HG03095 (cell line): ENCODE data around the gene KLC1.
A peak's percentile ranks its signal among the peaks of the same experiment; 100 is the strongest.

ENCODE experiments used
- ATAC-seq: cut with Tn5 transposase; IDR thresholded peaks from one replicate; pipeline ENCODE4 v1.9.1; 2021; ENCODE audit warnings: moderate library complexity; ENCODE audit not compliant: unreplicated experiment

Gene KLC1

DNA sequence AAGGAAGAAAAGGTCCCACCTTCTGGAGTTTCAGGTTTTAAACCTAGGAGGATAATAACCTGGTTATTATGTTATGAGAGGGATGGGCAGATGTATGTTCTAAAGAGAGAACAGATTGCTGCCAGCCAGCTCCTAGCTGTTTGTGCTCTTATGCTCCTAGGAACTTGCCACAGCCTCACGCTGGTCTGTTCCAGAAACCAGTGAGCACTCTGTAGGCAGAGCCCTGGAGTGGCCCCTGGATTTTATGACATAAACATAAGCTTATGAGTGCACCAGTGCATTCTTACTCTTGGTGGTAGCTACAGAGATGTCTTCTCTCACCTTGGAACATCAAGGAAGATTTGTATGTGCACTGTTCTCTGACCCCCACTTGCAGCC, 27.7 kb downstream of the KLC1 start:
- ATAC-seq = no peak

DNA sequence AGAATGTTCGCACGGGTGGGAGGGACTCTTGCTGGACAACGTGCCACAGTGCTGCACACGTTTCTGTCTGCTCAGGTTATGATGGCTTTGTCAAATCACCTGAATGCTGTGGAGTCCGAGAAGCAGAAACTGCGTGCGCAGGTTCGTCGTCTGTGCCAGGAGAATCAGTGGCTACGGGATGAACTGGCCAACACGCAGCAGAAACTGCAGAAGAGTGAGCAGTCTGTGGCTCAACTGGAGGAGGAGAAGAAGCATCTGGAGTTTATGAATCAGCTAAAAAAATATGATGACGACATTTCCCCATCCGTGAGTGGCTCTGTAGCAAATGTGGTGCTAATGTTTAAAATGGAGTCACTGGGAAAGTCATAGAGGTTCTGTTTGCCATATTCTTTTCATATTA, 28.5 kb downstream of the KLC1 start:
- ATAC-seq = no peak

DNA sequence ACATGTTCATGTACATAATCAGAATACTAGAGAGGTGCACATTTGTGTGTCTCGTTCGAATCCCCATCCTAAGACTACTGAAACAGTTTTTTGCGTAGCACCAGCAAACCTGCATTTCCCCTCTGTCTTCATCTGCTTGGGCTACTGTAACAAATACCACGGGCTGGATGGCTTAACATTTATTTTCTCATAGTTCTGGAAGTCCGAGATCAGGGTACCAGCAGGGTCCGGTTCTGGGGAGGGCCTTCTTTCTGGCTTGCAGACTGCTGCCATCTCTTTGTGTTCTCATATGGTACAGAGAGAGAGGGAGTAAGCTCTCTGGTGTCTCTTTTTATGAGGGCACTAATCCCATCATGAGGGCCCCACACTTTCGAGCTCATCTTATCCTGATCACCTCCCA, 30.6 kb downstream of the KLC1 start:
- ATAC-seq = no peak

DNA sequence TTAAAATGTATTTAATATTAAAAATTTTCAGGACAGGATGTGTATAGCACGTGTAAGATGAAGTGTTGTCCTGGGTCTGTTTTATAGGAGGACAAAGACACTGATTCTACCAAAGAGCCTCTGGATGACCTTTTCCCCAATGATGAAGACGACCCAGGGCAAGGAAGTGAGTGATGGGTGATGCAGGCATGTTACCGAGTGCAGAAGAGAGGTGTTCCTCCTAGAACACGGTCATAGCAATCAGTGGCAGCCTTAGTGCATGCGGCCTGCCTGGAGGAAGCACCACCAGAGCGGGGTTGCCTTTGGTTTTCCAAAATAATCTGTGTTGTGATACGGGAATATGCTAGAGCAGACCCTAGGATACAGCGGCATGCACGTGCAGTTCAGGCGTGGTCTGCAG, 33.0 kb downstream of the KLC1 start:
- ATAC-seq = no peak

DNA sequence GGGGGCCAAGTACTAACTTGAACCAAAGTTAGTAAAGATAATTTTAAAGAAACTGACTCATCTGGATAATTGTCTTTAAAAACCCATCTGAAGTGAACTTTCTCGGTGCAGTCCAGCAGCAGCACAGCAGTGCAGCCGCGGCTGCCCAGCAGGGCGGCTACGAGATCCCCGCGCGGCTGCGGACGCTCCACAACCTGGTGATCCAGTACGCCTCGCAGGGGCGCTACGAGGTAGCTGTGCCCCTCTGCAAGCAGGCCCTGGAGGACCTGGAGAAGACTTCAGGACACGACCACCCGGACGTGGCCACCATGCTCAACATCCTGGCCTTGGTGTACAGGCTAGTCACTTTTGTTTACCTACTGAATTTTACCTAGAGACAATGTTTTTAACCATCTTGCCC, 33.6 kb downstream of the KLC1 start:
- ATAC-seq = no peak

DNA sequence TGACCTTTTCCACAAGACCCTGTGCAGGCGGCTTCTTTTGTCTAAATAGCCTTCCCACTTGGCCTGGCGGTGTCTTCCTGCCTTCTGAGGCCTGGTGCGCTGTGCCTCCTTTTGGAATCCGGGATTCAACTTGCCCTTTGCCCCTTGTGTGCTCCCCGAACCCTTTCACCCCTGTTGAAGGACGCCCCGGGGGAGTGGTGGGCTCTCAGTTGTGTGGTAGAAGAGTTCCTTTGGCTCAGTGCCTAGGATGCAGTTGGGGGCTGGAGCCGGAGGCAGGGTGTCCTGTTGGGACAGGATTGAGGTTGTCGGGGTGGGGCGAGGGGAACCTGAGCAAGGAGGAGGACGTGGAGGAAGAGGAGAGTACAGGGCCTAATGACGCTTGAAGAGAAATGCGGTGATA, 34.5 kb downstream of the KLC1 start:
- ATAC-seq = no peak

DNA sequence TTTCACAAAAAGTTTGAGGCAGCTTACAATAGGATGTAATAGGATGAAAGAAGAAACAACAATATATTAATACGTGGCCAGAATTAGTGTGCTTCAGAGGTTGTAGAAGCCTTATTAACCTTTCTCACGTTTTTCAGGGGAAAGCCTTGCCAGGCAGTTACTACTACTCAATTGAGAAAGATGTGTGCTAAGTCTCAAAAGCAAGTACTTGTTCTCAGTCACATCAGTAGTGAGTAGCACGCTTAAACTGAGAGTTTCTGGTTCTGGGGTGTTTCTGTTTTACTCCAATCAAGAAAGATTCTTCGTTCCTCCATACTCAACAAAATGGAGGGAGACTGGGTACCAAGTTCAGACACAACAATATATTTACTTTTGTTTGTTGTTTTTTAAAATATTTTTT, 38.7 kb downstream of the KLC1 start:
- no peak for ATAC-seq

DNA sequence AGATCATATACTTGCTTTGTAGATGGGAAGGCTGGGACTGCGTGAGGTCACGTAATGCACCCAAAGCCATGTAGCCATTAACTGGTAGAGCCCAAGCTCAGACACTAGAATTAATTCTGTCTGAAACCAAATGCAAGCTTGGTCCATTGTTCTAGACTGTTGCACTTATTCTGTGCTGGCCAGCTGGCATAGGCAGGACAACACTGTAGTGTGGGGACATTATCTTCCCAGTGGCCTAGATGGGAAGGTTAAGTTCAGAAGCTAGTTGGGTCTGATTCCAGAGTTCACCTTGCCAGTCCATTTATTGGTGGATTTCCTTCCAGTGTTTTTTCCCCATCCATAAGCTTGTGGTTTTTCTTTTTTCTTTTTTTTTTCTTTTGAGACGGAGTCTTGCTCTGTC, 39.1 kb downstream of the KLC1 start:
- no peak for ATAC-seq

DNA sequence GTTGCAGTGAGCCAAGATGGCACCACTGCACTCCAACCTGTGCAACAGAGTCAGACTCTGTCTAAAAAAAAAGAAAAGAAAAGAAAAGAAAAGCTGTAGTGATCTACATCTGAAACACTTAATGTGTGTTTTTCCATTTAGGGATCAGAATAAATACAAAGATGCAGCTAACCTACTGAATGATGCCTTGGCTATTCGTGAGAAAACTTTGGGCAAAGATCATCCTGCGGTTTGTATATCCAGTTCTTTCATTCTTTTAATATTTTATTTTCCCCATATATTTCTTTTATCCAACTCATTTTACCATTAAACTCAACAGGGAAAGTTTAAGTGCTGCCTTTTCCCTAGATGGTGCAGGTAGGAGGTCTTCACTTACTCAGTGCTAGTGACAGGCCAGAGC, 40.4 kb downstream of the KLC1 start:
- no peak for ATAC-seq

DNA sequence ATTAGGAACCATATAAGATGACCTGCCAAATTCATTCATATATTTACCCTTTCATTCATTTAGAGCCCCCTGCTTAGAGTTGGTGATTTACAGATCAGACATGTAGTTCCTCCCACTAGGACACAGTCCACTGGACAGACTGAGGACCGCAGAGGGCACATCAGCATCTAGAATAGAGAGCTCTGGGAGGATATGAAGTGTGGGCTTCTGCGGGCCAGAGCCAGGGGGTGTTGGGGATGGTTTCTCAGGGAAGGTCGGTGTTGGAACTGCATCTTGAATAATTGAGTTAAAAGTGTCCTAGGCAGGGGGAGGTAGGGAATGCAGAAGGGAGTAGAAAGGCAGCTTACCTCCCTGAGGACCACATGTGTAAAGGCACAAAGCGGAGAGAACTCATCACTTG, 42.9 kb downstream of the KLC1 start:
- no peak for ATAC-seq

DNA sequence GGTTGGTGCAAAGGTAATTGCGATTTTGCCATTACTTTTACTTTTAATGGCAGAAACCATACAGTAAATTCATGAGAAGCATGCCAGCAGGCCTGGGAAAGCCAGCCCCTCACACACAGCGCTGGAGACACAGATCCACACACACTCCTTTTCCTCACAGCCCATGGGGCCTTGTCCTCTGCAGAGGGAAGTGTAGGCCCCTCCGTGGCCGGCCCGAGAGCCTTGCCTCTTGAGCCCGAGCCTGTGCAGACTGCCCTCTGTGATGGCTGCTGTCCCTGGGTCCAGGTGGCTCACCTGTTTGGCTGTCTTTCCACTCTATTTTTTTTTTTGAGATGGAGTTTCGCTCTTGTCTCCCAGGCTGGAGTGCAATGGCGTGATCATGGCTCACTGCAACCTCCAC, 46.9 kb downstream of the KLC1 start:
- no peak for ATAC-seq

DNA sequence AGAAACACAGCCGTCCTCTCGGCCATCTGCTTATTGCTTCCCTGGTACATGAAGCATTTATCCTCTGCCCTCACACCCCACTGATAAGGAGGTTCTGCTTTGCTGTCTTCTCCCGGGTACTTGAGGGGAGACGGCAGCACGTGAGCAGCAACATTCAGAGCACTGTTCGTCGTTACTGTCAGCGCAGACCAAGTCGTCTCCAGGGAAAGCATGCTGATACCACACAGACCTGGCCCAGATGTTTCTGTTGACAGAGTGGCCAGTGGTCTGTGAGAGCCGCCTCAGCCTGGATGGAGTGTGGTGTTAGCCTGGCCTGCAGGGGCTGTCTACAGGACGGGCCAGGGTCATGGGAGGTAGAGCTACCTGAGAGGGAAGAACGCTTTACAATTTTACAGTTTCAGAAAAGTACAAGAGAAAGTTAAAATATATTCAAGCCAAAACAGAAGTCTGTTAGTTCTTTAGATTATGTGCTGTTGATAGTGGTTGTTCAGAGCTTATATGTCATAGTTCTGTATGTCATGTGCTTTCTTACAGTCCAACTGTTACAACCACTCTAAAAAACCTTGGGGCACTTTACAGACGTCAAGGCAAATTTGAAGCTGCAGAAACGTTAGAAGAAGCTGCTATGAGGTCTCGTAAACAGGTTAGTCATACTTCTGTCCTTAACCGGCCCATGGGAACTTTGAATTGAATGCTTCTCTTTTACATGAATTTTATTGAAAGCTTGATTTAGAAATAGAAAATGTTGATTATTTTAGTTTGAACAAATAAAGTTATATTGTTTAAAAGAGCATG, 48.1 kb downstream of the KLC1 start:
- no peak for ATAC-seq

DNA sequence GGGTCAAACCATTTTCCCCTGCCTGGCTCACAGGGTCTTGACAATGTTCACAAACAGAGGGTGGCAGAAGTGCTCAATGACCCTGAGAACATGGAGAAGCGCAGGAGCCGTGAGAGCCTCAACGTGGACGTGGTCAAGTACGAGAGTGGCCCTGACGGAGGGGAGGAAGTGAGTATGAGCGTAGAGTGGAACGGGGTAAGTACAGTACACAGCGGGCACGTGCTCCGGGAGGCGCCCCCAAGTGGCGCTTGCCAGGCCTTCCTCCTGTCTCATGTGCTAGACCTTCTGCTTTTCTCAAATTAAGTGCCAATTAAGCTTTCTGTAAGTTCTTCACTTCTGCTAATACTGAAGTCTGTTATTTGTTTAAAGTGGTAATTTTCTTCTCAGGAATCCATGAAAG, 50.3 kb downstream of the KLC1 start:
- peak; percentile 80 for ATAC-seq

DNA sequence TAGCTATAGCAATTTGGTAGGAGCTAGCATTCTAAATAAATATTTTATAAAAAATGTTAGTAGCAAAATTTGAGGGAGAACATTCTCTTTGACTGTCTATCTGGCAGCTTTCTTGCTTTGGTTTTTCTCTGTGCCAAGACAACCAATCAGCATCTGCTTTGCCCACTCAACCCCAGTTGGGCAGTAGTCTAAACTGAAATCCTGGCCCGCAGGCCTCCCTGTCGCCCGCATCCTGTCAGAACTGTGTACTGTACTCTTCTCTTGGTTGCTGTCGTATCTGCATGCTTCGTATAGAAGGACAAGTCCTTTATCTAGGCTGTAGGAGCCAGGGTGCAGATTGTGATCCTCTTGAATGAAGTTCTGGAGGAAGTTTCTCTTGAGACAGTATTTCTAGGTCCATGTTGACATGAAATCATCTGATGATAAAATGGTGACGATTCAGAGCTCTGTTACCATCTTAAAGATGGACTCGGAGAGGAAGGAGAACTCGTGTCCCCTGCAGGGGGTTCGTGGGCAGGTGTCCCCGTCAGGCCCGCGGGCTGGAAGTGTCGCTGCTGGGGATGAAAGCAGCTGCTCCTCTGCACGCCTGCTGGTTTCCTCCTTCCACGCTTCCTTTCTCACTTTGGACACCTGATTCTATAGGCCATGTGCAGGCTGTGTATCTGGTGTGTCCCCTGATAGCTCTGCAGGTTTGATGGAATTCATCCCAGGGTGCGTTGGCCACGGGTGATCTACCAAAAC, 51.6 kb downstream of the KLC1 start:
- no peak for ATAC-seq

DNA sequence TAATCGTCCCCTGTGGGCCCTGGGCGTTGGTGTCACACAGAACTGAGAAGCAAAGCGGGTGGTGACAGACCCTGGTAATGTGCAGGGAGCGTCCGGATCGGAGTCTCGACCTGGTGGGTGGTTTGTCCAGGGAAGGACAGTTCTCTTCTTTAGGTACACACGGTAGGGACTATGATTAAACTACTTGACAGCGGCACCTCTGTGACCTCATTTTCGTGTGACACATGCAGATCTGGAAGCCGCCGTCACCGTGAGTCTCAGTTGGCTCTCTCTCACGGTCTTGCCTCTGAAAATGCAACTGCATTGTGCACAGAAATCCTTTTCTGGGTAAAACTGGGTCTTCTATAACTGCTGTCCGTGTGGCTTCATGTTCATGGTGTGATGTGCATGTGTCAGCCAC, 54.1 kb downstream of the KLC1 start:
- ATAC-seq = no peak

DNA sequence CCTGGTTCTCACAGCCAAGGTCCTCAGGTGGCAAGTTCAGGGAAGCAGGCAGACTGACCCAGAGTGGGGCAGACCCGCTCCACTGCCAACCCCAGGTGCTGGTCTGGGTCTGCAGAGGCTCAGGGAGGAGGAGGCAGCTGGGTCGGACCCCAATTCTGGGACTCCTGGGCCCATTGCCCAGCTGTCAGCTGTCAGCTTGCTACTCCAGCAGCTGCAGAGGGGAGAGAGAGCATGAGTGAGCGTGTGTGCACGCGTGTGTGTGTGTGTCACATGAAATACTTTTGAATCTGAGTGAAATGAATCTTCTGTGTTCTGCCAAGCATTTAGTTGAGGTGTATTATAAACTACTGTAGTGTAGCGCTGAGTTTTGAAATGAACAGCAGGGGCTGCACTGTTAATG, 55.5 kb downstream of the KLC1 start:
- ATAC-seq = no peak

DNA sequence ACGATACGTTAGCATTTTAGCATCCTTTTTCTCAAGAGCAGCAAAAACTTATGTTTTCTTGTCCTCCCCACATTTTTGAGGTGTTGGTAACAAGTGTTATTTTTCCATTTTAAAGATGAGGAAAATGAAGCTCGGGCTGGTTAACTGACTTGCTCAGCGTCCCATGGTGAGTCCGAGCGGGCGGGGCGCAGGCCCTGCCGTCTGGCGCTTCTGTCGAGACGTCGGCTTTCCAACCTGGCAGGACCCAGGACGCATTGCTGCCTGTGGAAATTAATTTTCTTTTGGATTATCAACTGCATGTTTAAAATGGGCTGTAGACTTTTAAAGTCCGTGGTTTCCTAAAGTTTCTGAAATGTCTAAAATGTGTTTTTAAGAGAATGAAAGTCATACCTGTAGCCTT, 55.9 kb downstream of the KLC1 start:
- no peak for ATAC-seq

DNA sequence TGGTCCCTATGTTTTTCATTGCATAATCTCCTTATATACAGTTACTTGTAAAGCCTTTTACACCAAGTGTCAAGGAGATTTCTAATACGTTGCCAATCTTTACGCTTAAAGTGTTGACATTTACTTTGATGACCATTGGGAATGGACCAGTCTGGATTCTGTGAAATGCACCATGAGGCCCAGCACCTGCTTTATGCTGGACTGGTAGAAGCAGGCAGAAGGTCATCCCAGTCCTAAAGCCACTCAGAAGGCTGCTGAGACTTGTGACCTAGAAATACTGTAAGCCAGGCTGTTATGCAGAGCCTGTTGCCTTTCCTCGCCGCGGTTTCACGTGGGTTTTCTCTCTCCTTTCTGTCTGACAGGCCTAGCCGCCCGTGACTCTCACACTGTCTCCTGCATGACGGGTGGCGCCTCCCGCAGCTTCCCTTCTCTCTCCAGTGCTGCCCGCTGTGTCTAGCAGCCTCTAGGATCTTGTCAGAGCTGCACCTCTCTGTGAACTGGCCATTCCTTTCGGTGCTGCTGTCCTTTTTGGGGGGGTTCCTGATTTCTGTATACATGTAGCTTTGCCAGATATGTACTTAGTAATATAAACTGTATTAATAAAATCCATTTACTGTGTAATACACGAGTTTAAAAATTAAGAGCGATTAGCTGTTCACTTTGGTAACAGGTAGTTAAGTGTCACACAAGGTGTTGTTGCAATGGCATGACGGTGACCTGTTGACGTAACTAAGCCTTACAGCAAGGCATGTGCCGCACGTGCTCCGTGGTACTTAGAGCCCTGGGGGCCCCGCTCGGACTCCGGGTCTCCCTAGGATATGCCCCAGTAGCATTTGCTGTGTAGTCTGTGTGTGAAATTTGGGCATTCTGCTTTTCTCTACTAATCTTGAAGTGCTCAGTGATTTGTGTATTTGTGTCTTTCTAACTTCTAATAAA, 56.5 kb downstream of the KLC1 start:
- ATAC-seq = no peak

DNA sequence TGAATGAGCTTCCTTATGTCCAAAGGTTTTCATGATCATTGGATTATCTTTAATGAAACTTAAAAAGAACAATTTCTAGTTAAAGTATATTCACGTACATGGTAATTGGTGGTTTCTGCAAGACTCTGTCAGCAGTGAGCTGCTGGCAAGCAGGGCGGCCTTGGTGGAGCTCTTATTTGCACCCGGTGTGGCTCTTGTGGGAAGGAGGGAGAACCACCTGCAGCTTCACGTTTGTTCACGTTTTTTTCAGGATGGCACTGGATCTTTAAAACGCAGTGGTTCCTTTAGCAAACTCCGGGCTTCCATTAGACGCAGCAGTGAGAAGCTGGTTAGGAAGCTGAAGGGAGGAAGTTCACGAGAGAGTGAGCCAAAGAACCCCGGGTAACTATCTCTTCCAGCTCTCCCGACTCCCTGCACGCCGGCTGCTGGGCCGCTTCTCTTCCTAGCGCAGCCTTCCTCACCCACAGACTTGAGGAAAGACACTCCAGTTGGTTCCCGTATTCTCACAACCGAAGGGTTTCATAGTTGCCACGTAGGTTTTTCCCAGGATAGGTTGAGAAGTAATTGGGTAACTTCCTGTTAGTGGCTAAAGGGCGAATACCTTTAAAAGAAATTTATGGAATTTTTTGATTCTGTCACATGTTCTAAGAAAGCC, 57.9 kb downstream of the KLC1 start:
- ATAC-seq = no peak

DNA sequence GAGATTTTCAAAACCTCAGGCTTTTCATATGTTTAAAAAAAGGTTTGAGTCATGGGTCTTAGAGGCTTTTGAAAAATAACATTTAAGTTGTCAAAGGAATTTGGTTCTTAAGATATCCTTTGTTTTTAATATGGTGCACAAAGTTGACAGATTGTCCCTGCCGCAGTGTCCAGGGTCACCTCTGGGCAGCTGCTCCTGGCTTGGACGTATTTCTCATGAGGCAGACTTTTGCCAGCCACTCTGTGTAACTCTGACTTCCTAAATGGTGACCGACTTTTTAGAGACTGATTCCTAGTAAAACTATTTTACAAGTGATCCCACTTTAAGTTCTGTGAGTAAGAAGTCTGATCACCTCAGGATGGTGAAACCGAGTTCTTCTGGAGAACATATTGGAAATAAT, 58.7 kb downstream of the KLC1 start:
- ATAC-seq = no peak

DNA sequence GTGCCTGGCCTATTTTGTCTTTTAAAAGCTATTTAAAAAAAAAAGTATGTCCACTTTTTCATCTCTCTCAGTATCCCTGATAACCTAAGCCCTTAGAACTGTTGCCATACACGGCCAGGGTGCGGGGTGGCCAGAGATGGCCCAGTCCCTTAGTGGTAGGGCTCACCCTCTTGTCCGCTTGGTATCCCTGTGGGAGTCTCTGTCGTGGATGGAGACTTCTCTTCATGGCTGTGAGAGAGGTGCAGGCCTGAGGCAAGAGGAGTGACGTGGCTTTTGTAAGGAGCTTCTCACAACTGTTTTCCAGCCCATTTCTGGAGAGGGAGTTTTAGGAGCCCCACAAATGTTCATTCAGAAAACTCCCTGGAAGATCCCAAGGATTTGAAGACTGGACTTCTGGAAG, 59.4 kb downstream of the KLC1 start:
- ATAC-seq = no peak
